GDM1 (cell line): ENCODE measurements around the gene TRAF4.
"Not testable (repeated sequence)": the region's sequence is repeated elsewhere in the genome, so short reads cannot be mapped to it uniquely, and the experiment has no call there.

ENCODE experiments used
- DNase-seq: peaks from one replicate; lab custom pipeline; 2025; lab: John Stamatoyannopoulos, UW

TRAF4 gene

DNA sequence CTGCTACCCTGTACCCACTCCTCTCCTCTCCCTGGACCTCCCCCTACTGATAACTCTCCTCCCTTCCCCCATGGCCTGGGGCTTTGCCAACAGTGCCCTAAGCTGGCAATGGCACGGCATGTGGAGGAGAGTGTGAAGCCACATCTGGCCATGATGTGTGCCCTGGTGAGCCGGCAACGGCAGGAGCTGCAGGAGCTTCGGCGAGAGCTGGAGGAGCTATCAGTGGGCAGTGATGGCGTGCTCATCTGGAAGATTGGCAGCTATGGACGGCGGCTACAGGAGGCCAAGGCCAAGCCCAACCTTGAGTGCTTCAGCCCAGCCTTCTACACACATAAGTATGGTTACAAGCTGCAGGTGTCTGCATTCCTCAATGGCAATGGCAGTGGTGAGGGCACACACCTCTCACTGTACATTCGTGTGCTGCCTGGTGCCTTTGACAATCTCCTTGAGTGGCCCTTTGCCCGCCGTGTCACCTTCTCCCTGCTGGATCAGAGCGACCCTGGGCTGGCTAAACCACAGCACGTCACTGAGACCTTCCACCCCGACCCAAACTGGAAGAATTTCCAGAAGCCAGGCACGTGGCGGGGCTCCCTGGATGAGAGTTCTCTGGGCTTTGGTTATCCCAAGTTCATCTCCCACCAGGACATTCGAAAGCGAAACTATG lies 5.2 kb downstream of the TRAF4 start:
- DNase-seq: no peak

DNA sequence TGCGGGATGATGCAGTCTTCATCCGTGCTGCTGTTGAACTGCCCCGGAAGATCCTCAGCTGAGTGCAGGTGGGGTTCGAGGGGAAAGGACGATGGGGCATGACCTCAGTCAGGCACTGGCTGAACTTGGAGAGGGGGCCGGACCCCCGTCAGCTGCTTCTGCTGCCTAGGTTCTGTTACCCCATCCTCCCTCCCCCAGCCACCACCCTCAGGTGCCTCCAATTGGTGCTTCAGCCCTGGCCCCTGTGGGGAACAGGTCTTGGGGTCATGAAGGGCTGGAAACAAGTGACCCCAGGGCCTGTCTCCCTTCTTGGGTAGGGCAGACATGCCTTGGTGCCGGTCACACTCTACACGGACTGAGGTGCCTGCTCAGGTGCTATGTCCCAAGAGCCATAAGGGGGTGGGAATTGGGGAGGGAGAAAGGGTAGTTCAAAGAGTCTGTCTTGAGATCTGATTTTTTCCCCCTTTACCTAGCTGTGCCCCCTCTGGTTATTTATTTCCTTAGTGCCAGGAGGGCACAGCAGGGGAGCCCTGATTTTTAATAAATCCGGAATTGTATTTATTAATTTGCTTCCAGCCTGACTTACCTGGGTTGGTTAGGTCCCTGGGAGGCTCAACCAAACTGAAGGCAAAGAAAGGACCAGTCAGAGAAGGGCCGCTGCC lies 5.8 kb downstream of the TRAF4 start:
- no peak for DNase-seq

DNA sequence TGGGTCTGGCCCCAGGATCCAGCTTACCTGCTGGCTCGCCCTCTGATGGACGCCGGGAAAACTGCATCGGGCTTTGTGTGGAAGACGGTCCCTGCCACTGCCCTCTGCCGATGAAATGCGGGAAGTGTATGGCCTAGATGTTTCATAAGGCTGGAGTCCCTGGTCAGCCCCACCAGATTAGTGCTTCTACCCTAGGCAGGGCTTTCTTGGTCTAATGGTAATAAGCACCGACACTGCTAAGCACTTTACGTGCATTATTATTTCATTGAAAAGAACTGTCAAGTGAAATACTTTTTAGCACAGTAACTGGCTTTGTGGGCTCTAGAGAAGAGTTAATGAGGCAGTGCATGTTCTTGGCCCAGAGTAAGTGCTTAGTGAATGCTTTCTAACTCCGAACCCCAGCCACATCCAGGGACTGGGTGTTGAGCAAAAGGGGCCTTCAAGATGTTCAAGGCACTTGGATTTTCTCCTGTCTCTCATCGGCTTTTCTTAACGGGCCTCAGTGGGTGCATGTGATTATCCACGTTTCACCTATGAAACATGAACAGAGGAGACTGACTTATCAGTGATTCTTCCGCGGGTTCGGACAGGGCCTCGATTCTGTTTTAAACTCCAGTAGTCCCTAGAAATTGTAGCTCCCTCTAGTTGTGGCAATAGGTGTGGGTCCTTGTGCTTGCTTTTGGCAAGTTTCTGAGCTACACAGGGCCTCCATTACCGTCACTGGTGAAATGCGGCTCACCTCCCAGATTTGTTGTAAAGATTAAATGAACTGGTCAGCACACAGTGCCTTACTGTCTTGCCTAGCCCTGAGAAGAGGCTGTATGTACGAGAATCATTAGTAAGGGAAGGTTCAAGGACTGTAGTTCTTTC lies 6.6 kb downstream of the TRAF4 start:
- peak; percentile 77 for DNase-seq

- DNase-seq: no peak
Measured at GRCh38 chr17:28751600-28752366, 8.0 kb downstream of the TRAF4 start.

- DNase-seq: no peak
Measured at GRCh38 chr17:28755486-28755885, 11.7 kb downstream of the TRAF4 start.

DNA sequence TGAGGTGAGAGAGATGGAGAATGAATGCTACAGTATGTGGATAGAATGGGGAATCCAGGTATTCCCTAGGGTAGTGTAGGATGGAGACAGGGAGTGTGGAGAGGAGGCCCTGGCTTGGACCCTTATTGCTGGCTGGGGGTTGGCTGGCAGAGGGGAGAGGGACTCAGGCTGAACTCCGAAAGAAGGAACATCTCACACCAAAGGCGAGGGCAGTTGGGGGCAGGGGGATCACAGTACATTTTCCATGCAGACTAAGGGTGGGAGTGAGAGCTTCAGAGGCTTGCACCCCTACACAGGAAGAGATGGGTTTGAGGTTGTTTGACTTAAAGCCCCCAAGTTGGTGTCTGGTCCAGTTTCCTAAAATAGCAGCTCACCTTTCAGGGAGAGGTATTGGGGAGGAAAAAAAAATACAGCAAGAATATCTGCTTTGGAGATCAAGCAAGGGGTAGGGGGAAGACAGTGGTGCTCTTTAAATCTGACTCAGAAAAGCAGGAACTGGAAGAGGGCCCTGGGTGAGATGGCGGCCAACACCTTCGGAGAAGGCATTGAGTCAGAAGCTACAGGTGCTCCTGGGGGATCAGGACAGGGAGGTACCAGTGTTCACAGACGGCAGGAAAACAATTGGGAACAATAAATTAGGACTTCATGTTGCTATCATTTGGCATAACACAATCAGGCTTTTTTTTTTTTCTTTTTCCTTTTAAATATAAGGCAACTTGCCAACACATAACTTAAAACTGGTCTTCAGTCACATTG lies 12.4 kb downstream of the TRAF4 start:
- DNase-seq: no peak

GRCh38 chr17:28758411-28759121 lies 14.8 kb downstream of the TRAF4 start:
- no peak for DNase-seq

- no peak for DNase-seq
Measured at GRCh38 chr17:28759256-28759865, 15.6 kb downstream of the TRAF4 start.

GRCh38 chr17:28760601-28761562 lies 17.1 kb downstream of the TRAF4 start:
- peak; percentile 39 for DNase-seq

GRCh38 chr17:28763137-28763799 lies 19.5 kb downstream of the TRAF4 start:
- DNase-seq: no peak

DNA sequence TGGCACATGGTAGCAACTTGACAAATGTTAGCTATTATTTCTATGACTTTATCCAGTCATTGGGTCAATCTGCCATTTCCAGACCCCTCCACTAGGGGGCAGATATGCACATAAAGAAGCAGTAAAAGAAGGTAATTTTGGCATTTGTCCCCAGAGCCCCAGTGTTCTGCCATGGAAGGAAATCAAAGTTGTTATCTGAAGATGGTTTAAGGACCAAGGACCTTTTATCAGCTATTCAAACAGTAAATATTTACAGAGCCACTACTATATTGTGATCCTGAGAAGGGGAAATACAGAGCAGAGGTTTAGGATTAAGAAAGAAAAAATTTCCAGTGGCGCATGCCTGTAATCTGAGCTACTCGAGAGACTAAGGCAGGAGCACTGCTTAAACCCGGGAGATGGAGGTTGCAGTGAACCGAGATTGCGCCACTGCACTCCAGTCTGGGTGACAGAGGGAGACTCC lies 20.0 kb downstream of the TRAF4 start:
- peak; percentile 44 for DNase-seq

- no peak for DNase-seq
Measured at GRCh38 chr17:28765038-28765437, 21.2 kb downstream of the TRAF4 start.

DNA sequence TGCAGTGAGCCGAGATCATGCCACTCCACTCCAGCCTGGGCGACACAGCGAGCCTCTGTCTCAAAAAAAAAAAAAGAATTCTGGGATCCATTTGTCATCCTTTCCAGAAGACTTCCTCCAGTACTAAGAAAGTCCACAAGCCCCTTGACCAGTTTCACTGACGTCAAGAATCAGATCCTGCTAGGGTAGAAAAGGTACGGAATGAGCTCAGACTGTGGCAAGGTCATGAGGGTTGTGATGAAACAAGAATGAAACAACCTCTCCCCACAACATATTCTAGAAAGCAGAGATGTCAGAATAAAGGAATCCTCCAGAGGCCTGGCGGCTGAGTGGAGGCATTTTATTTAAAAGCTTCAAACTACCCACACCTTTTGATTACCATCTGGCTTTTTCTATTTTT lies 29.9 kb downstream of the TRAF4 start:
- no peak for DNase-seq

- no peak for DNase-seq
Measured at GRCh38 chr17:28774206-28774605, 30.4 kb downstream of the TRAF4 start.

DNA sequence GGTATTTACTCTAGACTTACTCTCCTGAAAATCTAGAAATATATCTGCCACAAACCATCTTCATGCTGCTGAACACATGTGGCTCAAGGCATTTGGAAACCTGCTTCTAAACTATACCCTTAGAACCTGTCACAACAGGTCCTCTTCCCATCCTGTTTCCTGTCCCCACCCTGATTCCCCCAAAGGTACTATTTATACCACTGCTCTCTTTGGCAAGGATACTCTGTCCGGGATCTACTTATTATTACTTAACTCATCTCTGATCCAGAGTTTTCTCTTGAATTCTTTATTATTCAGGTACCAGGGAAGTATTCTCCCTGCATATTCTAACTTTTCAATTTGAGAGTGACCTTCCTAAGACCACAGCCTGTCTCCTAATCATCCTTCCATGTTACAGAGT lies 33.4 kb downstream of the TRAF4 start:
- no peak for DNase-seq

GRCh38 chr17:28779601-28780000 lies 35.8 kb downstream of the TRAF4 start:
- not testable (repeated sequence) for DNase-seq

- no peak for DNase-seq
Measured at GRCh38 chr17:28783161-28783560, 39.4 kb downstream of the TRAF4 start.

DNA sequence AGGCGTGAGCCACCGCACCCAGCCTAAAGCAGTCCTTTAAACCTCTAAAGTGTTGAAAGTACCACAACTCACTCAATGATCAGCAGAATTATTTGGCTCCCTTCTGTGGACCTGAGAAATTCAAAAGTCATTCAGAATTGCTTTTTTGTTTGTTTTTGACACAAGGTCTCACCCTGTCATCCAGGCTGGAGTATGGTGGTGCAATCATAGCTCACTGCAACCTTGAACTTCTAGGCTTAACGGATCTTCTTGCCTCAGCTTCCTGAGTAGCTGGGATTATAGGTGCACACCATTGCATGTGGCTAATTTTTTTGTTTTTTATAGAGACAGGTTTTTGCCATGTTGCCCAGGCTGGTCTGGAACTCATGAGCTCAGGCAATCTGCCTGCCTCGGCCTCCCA lies 44.3 kb downstream of the TRAF4 start:
- no peak for DNase-seq
